Neural crest cell (in vitro differentiated cells): Measurements from ENCODE around the gene COX7A2L. TPM values are rescaled to one million over a fixed set of nuclear protein-coding genes. Genes with fewer than 3 reads are reported as not detected.

ENCODE experiments used
- DNase-seq: peaks from one replicate; pipeline ENCODE4 v3.0.0; 2021; ENCODE audit warnings: low read depth, mixed read lengths, low spot score
- H3K27ac Mint-ChIP-seq: one replicate; pipeline ENCODE4 v1.8.0; 2021; ENCODE audit warnings: mild to moderate bottlenecking, mixed read lengths; ENCODE audit not compliant: unreplicated experiment
- H3K27me3 Mint-ChIP-seq: 2 replicates; pipeline ENCODE4 v1.8.0; 2021; ENCODE audit warnings: low read depth, mild to moderate bottlenecking, mixed read lengths
- H3K36me3 Mint-ChIP-seq: 2 replicates; pipeline ENCODE4 v1.8.0; 2021; ENCODE audit warnings: low read depth, mild to moderate bottlenecking, mixed read lengths
- H3K4me1 Mint-ChIP-seq: 2 replicates; pipeline ENCODE4 v1.8.0; 2021; ENCODE audit warnings: mixed read lengths
- H3K4me3 Mint-ChIP-seq: one replicate; pipeline ENCODE4 v1.8.0; 2021; ENCODE audit warnings: mild to moderate bottlenecking, mixed read lengths
- H3K9me3 Mint-ChIP-seq: 2 replicates; pipeline ENCODE4 v1.8.0; 2021; ENCODE audit warnings: mixed read lengths
- CTCF ChIP-seq: fragments of 200-600 bp; sonication (generic); conservative IDR thresholded peaks from 2 replicates; pipeline ENCODE4 v1.5.0; 2021; ENCODE audit warnings: antibody characterized with exemption, mild to moderate bottlenecking
- total RNA-seq: library from RNA; stranded (reverse); gene quantifications from 2 replicates; pipeline ENCODE4 v1.2.1, GENCODE V29; 2021

The COX7A2L gene
- total RNA-seq, 1 donor from 2014 or later, result 94.4 TPM

- Mint-ChIP-seq H3K4me1 (no peaks in the 10 kb centered on the region), H3K27ac (no peak overlapping the region), H3K36me3 (peaks cover 15% of the 10 kb centered on the region), H3K27me3 (no peaks in the 10 kb centered on the region), H3K4me3 (no peak overlapping the region), H3K9me3 (no peaks in the 10 kb centered on the region)
- TF ChIP-seq CTCF, result no peak
- no peak for DNase-seq
Measured at GRCh38 chr2:42300527-42300926, 60.5 kb downstream of the COX7A2L start.

Other genes with a start within 250 kb of the COX7A2L start
- gene EML4, start 191.9 kb downstream of the COX7A2L start, total RNA-seq, result 72.0 and 72.2 TPM in 2 replicates
- 0.07 TPM in 1 of 2 replicates, not detected in the other for gene KCNG3, start 132.8 kb upstream of the COX7A2L start, total RNA-seq
- 62.3 and 63.8 TPM in 2 replicates for gene MTA3, start 207.4 kb upstream of the COX7A2L start, total RNA-seq